ENCODE results near the gene APOC1.
"Not testable (repeated sequence)": the region's sequence is repeated elsewhere in the genome, so short reads cannot be mapped to it uniquely, and the experiment has no call there.

Gene APOC1

DNA sequence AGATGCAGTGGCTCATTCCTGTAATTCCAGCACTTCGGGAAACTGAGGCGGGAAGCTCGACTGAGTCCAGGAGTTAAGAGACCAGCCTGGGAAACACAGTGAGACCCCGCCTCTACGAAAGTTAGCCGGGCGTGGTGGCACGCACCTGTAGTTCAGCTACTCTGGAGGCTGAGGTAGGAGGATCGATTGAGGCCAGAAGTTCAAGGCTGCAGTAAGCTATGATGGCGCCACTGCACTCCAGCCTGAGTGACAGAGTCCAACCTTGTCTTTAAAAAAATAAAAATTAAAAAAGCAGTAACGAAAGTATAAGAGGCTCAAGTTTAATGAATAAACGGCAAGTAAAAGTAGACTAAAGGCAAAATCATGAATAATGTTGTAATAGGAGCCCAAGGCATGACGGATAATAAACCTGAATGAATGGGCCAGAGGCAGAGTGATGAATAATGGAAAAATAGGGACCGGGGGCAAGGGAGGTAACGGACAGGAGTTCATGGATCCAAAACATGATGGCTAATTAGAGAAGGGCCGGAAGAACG, 24.5 kb upstream of the APOC1 start:
- no peak for DNase-seq (ENCODE audit: low read depth in 2 of 2)

DNA sequence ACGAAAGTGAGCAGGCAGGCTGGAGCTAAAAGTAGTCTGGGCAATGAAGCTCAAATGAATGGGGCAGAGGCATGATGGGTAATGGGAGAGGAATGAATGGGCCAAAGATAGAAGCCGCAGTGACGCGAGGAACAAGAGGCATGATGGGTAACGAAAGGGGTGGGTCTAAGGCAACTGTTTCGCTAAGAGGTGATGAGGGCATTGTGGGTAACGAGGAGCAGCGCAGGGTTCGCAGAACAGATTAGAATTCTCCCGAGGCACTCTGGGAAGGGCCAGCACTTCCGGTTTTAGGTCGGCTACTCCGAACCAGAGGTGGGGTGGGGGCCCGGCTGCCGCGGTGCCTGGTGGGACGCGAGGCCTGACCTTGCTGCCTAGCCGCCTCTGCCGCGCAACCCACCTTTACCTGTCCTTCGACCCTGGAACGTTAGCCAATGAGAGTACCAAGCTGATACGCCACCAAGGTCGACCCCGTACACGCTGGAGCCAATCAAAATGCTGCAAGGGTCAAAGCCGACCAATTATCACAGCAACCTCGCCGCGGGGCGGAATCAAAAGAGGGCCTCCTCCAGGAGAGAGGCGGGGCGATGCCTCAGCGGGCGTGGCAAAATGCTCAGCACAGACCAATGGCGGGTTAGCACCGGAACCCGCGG, 23.9 kb upstream of the APOC1 start:
- DNase-seq (ENCODE audit: low read depth in 2 of 2) = no peak

DNA sequence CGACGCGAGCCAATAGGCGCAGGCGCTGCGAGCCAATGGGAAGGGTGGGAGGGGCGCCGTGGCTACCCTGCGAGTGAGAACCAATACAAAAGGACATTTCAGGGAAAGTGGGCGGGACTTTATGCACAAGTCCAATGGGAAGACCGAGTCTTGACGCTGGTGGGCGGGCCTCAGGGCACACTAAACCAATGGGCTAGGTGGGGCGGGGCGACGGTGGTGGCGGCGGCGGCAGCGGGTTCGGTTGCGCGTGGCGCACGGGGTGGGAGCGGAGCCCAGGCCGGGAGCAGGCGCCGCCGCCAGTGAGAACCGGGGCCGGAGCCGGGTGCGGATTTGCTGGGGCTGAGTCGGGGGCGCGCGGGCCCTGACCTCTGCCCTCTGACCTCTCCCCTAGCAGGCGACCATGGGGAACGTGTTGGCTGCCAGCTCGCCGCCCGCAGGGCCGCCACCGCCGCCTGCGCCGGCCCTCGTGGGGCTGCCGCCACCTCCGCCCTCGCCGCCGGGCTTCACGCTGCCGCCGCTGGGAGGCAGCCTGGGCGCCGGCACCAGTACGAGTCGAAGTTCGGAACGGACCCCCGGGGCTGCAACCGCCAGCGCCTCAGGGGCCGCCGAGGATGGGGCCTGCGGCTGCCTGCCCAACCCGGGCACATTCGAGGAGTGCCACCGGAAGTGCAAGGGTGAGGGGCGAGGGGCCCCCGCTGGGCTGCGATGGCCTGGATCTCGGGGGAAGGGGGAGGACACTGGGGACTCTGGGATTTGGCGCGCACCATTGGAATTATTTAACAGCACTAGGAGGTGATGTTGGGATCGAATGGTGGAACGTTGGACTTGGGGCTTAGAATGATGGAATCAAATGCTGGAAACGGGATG, 23.2 kb upstream of the APOC1 start, which contains the start of gene TOMM40:
Gene TOMM40, plus strand, starts transcription at position 239 of the 867 bp plus-strand sequence. Its CDS starts 162 bp downstream, at position 401.
- peak; percentile 99 to 100 for DNase-seq (ENCODE audit: low read depth in 2 of 2)

DNA sequence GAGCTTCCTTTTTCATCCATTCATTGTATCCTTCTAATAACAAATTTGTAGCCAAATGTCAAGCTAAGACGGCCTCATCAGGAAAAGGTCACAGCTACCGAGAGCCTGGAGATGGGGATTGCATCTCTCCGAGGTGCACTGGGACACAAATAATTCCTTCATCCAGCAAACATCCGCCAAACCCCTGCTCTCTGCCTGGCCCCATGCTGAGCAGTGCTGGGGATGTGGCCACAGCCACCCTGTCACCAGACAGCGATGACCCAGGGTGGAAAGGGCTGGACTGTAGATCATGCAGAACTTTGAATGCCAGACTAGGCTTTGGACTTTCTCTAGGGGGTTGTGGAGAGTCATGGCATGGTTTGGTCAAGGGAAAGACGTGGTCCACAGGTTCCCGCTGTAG, 21.5 kb upstream of the APOC1 start:
- DNase-seq (ENCODE audit: low read depth in 2 of 2) = no peak

DNA sequence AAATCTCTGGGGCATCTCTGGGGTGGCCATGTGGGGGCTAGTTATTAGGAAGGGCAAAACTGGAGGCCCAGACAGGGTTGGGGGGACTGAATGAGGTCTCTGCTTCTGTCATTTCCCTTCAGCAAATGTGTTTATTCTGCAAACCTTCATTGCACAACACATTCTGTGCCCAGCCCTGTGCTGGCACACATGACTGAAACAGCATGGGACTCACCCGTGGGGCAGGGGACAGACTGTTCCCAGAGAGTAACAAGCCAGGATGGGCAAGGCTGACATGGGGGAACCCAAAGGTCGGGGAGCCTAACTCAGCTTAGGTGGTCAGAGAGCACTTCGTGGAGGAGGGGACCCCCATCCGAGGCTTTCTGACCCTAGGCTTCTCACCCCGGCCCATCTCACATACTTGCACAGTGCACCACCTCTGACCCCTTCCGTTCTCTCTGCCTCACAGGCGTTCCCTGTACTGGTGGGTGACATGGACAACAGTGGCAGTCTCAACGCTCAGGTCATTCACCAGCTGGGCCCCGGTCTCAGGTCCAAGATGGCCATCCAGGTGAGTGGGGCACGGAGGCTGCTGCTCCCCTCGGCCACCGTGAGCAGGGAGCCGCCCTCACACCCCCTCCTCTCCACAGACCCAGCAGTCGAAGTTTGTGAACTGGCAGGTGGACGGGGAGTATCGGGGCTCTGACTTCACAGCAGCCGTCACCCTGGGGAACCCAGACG, 20.9 kb upstream of the APOC1 start:
- DNase-seq (ENCODE audit: low read depth in 2 of 2) = no peak

DNA sequence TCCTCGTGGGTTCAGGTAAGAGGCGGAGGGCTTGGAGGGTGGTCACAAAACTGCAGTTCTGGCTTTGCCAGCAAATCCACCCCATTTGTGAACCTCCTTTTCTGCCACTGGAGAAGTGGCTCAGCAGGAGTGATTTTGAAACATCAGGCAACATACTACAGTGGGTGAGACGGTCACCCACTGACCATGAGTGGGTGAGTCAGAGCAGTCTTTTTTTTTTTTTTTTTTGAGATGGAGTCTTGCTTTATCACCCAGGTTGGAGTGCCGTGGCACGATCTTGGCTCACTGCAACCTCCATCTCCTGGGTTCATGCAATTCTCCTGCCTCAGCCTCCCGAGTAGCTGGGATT, 20.4 kb upstream of the APOC1 start:
- no peak for DNase-seq (ENCODE audit: low read depth in 2 of 2)

DNA sequence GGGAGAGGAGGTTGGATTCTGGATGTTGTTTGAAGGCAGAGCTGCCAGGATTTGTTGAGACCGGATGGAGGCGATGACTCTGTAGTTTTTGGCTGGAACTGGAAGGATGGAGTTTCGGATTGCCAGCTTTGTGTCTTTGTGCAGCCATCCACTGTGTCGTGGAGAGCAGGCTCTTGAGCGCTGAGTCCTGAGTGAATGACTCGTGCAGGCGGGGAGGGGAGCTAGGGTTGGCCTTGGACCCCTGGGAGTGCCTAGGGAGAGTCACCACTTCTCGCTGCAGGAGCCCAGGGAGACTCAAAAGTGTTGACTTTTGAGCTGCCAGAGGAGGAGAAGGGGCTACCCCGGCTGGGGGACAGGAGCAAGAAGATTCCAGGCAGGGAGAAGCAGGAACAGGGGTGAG, 19.5 kb upstream of the APOC1 start:
- no peak for DNase-seq (ENCODE audit: low read depth in 2 of 2)

DNA sequence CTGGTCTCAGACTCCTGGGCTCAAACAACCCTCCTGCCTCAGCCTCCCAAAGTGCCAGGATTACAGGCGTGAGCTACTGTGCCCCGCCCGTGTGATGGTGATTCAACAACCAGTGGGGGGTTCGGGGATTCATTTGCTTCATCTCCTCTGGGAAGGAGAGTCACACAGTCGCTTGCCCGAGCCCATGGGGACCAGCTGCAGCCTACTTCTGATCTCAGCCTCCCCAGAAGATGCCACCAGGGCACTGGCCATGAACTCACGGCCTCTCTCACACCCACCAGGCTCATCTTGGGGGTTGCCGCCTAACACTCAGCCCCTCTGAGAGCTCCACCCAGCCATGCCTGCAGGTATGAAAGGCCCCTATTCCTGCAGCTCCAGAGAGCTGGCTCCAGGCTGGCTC, 16.6 kb upstream of the APOC1 start:
- no peak for DNase-seq (ENCODE audit: low read depth in 2 of 2)

DNA sequence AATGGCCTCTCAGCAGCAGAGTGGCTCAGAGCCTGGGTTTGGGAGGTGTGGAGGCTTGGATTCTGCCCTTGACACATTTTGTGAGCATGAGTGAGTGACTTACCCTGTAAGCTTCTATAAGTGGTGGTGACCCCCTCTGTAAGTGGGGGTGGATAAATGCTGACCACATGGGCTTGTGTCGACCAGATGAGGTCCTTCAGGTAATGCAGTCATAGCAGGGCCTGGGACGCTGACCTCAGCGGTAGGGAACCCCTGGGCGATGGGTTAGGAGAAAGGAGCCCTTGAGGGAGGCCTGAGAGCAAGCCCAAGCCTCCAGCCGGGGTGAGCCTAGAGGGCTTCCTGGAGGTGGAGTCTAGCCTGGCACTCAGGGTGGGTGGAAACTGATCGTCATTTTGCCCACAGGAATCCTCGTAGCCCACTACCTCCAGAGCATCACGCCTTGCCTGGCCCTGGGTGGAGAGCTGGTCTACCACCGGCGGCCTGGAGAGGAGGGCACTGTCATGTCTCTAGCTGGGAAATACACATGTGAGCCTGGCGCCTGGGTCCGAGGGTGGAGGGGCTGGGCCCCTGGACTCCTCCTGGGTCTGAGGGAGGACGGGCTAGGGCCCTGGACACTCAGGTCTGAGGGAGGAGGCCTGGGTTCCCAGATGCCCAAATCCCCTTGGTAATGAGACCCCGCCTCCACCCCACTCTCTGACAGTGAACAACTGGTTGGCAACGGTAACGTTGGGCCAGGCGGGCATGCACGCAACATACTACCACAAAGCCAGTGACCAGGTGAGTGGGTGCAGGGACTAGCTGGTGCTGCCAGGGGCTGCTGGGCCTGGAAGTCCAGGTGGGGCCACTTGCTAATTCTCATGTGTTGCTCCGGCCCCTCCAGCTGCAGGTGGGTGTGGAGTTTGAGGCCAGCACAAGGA, 13.8 kb upstream of the APOC1 start:
- no peak for DNase-seq (ENCODE audit: low read depth in 2 of 2)

DNA sequence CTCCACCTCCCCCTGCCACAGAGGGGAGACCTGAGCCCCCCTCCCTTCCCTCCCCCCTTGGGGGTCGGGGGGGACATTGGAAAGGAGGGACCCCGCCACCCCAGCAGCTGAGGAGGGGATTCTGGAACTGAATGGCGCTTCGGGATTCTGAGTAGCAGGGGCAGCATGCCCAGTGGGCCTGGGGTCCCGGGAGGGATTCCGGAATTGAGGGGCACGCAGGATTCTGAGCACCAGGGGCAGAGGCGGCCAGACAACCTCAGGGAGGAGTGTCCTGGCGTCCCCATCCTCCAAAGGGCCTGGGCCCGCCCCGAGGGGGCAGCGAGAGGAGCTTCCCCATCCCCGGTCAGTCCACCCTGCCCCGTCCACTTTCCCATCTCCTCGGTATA, 11.2 kb upstream of the APOC1 start:
- no peak for DNase-seq (ENCODE audit: low read depth in 2 of 2)

DNA sequence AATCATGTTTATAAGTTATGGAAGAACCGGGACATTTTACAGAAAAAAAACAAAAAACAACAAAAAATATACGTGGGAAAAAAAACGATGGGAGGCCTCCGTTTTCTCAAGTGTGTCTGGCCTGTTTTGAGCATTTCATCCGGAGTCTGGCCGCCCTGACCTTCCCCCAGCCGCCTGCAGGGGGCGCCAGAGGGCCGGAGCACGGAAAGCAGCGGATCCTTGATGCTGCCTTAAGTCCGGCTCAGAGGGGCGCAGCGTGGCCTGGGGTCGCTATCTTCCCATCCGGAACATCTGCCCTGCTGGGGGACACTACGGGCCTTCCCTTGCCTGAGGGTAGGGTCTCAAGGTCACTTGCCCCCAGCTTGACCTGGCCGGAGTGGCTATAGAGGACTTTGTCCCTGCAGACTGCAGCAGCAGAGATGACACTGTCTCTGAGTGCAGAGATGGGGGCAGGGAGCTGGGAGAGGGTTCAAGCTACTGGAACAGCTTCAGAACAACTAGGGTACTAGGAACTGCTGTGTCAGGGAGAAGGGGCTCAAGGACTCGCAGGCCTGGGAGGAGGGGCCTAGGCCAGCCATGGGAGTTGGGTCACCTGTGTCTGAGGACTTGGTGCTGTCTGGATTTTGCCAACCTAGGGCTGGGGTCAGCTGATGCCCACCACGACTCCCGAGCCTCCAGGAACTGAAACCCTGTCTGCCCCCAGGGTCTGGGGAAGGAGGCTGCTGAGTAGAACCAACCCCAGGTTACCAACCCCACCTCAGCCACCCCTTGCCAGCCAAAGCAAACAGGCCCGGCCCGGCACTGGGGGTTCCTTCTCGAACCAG, 10.6 kb upstream of the APOC1 start:
- DNase-seq (ENCODE audit: low read depth in 2 of 2) = peak; percentile 71 to 72

DNA sequence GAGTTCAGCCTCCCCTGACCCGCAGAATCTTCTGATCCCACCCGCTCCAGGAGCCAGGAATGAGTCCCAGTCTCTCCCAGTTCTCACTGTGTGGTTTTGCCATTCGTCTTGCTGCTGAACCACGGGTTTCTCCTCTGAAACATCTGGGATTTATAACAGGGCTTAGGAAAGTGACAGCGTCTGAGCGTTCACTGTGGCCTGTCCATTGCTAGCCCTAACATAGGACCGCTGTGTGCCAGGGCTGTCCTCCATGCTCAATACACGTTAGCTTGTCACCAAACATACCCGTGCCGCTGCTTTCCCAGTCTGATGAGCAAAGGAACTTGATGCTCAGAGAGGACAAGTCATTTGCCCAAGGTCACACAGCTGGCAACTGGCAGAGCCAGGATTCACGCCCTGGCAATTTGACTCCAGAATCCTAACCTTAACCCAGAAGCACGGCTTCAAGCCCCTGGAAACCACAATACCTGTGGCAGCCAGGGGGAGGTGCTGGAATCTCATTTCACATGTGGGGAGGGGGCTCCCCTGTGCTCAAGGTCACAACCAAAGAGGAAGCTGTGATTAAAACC, 9.9 kb upstream of the APOC1 start:
- no peak for DNase-seq (ENCODE audit: low read depth in 2 of 2)

DNA sequence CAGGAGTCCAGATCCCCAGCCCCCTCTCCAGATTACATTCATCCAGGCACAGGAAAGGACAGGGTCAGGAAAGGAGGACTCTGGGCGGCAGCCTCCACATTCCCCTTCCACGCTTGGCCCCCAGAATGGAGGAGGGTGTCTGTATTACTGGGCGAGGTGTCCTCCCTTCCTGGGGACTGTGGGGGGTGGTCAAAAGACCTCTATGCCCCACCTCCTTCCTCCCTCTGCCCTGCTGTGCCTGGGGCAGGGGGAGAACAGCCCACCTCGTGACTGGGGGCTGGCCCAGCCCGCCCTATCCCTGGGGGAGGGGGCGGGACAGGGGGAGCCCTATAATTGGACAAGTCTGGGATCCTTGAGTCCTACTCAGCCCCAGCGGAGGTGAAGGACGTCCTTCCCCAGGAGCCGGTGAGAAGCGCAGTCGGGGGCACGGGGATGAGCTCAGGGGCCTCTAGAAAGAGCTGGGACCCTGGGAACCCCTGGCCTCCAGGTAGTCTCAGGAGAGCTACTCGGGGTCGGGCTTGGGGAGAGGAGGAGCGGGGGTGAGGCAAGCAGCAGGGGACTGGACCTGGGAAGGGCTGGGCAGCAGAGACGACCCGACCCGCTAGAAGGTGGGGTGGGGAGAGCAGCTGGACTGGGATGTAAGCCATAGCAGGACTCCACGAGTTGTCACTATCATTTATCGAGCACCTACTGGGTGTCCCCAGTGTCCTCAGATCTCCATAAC, 8.8 kb upstream of the APOC1 start, which contains the start of gene APOE:
Gene APOE, plus strand, starts transcription at position 360 of the 724 bp plus-strand sequence. CDS start 829 bp downstream, outside the sequence.
- DNase-seq (ENCODE audit: low read depth in 2 of 2) = no peak

DNA sequence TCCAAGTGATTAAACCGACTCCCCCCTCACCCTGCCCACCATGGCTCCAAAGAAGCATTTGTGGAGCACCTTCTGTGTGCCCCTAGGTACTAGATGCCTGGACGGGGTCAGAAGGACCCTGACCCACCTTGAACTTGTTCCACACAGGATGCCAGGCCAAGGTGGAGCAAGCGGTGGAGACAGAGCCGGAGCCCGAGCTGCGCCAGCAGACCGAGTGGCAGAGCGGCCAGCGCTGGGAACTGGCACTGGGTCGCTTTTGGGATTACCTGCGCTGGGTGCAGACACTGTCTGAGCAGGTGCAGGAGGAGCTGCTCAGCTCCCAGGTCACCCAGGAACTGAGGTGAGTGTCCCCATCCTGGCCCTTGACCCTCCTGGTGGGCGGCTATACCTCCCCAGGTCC, 6.8 kb upstream of the APOC1 start:
- DNase-seq (ENCODE audit: low read depth in 2 of 2) = no peak

DNA sequence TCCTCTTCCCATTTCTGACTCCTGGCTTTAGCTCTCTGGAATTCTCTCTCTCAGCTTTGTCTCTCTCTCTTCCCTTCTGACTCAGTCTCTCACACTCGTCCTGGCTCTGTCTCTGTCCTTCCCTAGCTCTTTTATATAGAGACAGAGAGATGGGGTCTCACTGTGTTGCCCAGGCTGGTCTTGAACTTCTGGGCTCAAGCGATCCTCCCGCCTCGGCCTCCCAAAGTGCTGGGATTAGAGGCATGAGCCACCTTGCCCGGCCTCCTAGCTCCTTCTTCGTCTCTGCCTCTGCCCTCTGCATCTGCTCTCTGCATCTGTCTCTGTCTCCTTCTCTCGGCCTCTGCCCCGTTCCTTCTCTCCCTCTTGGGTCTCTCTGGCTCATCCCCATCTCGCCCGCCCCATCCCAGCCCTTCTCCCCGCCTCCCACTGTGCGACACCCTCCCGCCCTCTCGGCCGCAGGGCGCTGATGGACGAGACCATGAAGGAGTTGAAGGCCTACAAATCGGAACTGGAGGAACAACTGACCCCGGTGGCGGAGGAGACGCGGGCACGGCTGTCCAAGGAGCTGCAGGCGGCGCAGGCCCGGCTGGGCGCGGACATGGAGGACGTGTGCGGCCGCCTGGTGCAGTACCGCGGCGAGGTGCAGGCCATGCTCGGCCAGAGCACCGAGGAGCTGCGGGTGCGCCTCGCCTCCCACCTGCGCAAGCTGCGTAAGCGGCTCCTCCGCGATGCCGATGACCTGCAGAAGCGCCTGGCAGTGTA, 6.2 kb upstream of the APOC1 start:
- DNase-seq (ENCODE audit: low read depth in 2 of 2) = no peak

DNA sequence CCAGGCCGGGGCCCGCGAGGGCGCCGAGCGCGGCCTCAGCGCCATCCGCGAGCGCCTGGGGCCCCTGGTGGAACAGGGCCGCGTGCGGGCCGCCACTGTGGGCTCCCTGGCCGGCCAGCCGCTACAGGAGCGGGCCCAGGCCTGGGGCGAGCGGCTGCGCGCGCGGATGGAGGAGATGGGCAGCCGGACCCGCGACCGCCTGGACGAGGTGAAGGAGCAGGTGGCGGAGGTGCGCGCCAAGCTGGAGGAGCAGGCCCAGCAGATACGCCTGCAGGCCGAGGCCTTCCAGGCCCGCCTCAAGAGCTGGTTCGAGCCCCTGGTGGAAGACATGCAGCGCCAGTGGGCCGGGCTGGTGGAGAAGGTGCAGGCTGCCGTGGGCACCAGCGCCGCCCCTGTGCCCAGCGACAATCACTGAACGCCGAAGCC, 5.6 kb upstream of the APOC1 start:
- no peak for DNase-seq (ENCODE audit: low read depth in 2 of 2)

DNA sequence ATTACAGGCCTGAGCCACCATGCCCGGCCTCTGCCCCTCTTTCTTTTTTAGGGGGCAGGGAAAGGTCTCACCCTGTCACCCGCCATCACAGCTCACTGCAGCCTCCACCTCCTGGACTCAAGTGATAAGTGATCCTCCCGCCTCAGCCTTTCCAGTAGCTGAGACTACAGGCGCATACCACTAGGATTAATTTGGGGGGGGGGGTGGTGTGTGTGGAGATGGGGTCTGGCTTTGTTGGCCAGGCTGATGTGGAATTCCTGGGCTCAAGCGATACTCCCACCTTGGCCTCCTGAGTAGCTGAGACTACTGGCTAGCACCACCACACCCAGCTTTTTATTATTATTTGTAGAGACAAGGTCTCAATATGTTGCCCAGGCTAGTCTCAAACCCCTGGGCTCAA, 4.6 kb upstream of the APOC1 start:
- DNase-seq (ENCODE audit: low read depth in 2 of 2) = no peak

DNA sequence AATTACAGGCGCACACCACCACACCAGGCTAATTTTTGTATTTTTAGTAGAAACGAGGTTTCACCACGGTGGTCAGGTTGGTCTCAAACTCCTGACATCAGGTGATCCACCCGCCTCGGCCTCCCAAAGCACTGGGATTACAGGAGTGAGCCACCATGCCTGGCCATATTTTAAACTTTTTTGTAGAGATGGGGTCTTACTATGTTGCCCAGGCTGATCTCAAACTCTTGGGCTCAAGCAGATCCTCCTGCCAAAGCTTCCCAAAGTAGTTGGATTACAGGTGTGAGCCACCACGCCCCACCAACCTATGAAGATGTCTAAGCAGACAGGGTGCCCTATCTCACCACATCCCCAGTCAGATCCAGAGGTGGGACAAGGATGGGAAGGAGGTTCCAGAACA, 2.5 kb upstream of the APOC1 start:
- DNase-seq (ENCODE audit: low read depth in 2 of 2) = not testable (repeated sequence)

DNA sequence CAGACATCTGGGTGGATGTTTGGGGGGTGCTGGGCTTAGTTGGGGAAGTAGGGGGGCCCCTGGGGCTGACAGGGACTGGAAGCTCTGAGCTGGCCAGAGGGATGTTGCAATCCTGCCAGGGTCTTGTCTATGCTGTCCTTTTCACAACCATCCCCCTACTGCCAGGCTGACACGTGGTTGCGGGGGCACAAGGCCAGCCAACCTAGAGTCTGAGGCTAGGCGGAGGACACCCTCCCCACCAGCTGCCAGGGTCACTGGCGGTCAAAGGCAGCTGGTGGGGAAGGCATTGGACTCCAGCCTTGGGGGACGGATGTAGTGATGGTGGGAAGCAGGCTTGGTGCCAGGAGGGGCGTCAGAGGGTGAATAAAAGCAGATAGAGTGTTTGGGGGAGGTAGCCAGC, 1.6 kb upstream of the APOC1 start:
- no peak for DNase-seq (ENCODE audit: low read depth in 2 of 2)
